Measurements from ENCODE around the gene TRH.

TRH gene

DNA sequence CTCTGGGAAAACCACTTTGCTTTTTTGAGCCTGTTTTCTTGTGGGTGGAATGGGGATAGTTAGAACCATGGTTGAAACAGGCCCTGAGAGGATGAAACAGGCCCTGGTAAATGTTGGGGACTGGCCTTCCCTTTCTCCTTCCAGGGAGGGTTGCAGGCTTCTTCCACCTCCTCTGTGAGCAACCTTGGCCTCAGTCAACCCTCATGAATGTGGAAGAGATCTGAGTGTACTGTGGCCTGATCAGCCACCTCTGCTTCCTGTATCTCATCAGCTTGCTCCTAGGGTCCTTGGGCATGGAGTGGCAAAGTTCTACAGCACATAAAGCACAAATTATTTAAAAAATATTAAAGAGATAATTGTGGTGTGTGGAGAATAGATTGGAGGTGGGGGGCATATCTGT lies 17.6 kb upstream of the TRH start:
- no peak for DNase-seq
- intact Hi-C loops (cut with DNase I), result no loop called here

GRCh38 chr3:129958755-129959154 lies 15.8 kb upstream of the TRH start:
- no peak for DNase-seq
- intact Hi-C loops (cut with DNase I), result no loop called here

DNA sequence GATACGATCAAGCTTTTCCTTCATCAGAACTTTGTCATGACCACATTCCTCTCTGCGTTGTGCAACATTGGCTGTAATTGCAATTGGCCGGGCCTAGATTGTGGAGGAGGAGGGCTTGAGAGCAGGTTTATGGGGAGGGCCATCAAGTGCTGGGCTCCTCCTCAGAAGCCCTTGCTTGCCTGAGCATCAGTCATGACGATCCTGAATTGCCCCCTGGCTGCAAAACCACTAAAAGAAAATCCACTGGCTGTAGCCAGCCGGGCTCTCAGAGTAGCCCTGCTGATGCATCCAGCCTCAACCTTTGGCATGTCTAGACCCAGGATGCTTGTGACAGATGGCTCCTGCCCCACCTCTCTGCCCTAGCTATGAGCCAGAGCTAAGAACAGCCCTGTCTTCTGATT lies 13.4 kb upstream of the TRH start:
- no peak for DNase-seq
- intact Hi-C loops (cut with DNase I), result no loop called here

DNA sequence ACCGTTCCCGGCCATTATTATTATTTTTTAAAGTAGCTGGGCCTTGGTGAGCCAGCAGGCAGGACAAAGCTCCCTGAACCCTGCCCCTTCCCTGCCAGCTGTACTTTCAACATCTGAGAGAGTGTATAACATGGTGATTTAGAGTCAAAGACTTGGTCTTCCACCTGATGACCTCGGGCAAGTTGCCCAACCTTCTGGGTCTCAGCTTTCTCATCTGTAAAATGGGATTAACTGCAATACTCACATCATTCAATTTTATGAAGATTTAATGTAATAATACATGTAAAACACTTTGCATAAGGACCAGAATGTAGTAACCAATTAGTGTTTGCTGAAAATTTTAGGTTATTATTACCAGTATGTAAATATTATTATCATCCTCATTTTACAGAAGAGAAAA lies 11.9 kb upstream of the TRH start:
- intact Hi-C loops (cut with DNase I), result no loop called here
- no peak for DNase-seq

DNA sequence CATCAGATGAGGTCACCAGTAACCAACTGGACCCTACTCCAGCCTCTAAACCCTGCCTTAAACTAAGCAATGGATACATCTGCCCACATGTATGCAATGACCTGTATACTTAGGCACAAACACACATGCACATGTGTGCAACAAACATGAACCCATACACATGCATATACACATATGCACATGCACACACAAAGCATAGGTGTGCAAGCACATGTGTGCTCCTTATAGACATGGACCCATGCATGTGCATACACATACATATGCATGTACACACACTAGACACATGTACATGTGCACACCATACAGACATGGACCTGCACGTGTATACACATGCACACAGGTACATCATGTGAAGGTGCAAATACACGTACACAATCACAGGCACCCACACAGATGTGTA lies 8.6 kb upstream of the TRH start:
- no peak for DNase-seq
- intact Hi-C loops (cut with DNase I), result no loop called here

GRCh38 chr3:129966876-129967275 lies 7.6 kb upstream of the TRH start:
- intact Hi-C loops (cut with DNase I), result no loop called here
- DNase-seq, result no peak

DNA sequence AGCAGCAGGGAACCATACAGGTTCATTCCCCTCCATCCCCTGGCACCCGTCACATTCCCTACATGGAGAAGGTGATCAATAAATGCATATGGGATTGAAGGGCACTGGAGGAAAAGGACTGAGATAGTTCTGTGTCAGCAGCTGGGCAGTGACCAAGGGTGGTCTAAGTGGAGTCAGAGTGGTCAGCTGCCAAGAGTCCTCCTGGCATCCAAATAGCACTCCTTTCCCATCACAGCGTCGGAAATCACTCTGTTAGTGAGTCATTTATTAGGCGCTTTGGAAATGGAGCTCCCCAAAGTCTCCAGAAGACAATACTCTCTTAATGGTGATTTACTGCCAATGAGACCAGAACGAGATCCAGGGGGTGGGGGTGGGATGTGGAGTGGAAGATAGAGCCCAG lies 6.8 kb upstream of the TRH start:
- intact Hi-C loops (cut with DNase I), result no loop called here
- DNase-seq, result no peak

- DNase-seq, result no peak
- intact Hi-C loops (cut with DNase I), result no loop called here
These were observed 3.0 kb upstream of the TRH start for GRCh38 chr3:129971351-129972052.

- DNase-seq, result no peak
- intact Hi-C loops (cut with DNase I), result no loop called here
These were observed 2.2 kb upstream of the TRH start for GRCh38 chr3:129972301-129972700.

- intact Hi-C loops (cut with DNase I), result no loop called here
- DNase-seq, result no peak
These were observed 512 bp upstream of the TRH start for GRCh38 chr3:129973853-129974563.

- intact Hi-C loops (cut with DNase I), result no loop called here
- peak in 32 of 42 donors; percentile 6 to 56 (median 30) for DNase-seq
These were observed 549 bp downstream of the TRH start for GRCh38 chr3:129974833-129975704.

DNA sequence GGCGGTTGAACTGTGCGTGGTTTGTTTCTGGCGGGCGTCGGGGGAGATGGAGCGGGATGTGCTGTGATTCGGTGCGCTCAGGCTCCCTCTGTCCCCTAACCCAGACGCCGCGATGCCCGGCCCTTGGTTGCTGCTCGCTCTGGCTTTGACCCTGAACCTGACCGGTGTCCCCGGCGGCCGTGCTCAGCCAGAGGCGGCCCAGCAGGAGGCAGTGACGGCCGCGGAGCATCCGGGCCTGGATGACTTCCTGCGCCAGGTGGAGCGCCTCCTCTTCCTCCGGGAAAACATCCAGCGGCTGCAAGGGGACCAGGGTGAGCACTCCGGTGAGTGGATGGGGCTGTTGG lies 1.2 kb downstream of the TRH start:
- DNase-seq, result no peak
- intact Hi-C loops (cut with DNase I), result no loop called here

GRCh38 chr3:129976286-129976685 lies 1.8 kb downstream of the TRH start:
- no peak for DNase-seq
- intact Hi-C loops (cut with DNase I), result no loop called here

GRCh38 chr3:129978123-129978522 lies 3.6 kb downstream of the TRH start:
- DNase-seq, result no peak
- intact Hi-C loops (cut with DNase I), result no loop called here

- no peak for DNase-seq
- intact Hi-C loops (cut with DNase I), result no loop called here
These were observed 5.4 kb downstream of the TRH start for GRCh38 chr3:129979905-129980304.

DNA sequence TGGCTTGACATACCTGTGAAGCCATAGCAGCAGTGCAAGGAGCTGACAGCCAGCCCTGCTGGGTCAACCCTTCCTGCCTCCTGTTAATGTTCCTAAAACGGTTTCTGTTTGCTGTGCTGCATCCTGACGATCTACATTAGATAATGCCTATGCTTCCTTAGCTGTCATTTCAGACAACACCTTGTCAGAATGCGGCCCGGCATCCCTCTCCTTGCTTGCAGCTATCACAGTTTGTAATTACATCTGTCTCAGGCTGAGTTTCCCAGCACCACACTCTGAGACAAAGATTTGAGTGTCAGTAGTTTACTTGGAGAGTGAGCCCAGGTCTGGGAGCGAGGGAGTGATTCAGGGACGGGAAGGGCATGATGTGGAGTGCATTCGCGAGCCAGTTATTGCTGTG lies 9.0 kb downstream of the TRH start:
- intact Hi-C loops (cut with DNase I), result no loop called here
- DNase-seq, result no peak

DNA sequence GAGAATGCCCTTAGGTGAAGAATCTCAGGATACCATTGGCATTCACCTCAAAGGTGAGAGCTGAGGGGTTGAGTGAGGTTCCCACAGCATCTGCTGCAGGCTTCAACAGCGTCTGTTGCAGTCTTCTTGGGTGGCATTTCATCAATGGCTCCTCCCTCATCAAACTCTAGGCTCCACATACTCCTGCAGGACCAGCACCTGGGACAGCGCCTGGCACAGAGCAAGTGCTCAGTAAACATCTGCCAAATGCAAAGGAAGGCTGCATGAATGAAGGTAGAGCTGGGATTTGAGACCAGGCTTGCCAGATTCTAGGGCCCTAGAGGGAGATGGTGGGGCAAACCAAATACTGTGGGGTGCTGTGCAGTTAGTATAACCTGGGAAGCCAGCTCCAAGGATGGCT lies 9.6 kb downstream of the TRH start:
- intact Hi-C loops (cut with DNase I), result no loop called here
- no peak for DNase-seq

GRCh38 chr3:129985113-129985512 lies 10.6 kb downstream of the TRH start:
- intact Hi-C loops (cut with DNase I), result no loop called here
- peak in 3 of 42 donors; percentile 4 to 8 (median 8) for DNase-seq

- intact Hi-C loops (cut with DNase I), result no loop called here
- DNase-seq, result no peak
These were observed 13.9 kb downstream of the TRH start for GRCh38 chr3:129988429-129988828.

GRCh38 chr3:129989414-129989813 lies 14.9 kb downstream of the TRH start:
- intact Hi-C loops (cut with DNase I), result no loop called here
- DNase-seq, result no peak

Measured in head of caudate nucleus (tissue), 42 donors.